Activated CD4-positive, CD25-positive, alpha-beta regulatory T cell (primary cell): Measurements from ENCODE around the gene ZNF506.
"Not testable (repeated sequence)": the region's sequence is repeated elsewhere in the genome, so short reads cannot be mapped to it uniquely, and the experiment has no call there.

ENCODE experiments used
- DNase-seq, 4 experiments: peaks; one replicate each; lab custom pipeline; 2025; lab: John Stamatoyannopoulos, UW

Gene ZNF506

GRCh38 chr19:19744641-19745040 lies 76.9 kb downstream of the ZNF506 start:
- DNase-seq: no peak

- DNase-seq: not testable (repeated sequence)
Measured at GRCh38 chr19:19743921-19744320, 77.6 kb downstream of the ZNF506 start.

GRCh38 chr19:19743176-19743575 lies 78.4 kb downstream of the ZNF506 start:
- no peak for DNase-seq

GRCh38 chr19:19742773-19743172 lies 78.8 kb downstream of the ZNF506 start:
- no peak for DNase-seq
